ENCODE measurements around the gene PLA2G10.
"Not testable (repeated sequence)": the region's sequence is repeated elsewhere in the genome, so short reads cannot be mapped to it uniquely, and the experiment has no call there.

PLA2G10 gene

DNA sequence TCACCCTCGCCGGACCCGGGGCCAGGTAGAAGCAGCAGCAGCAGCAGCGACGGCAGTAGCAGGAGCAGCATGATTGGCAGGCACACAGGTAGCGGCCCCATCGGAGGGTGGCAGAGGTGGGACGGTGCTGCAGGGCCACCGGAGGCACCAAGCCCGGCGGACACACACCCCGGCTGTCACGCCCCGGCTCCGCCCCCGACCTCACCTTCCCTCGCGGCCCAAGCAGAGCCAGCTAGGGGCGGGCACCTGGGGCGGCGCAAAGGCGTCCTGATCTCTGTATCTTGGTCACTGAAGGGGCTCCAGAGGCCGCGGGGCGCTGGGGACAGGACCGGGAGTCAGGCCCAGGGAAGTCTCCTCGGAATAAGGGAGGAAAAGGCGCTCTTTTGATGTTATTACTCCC, at the start of gene PLA2G10:
TSS of gene PLA2G10 (minus strand) at position 180 of the 400 bp plus-strand sequence. CDS start at position 101, 79 bp downstream.
- DNase-seq (ENCODE audit: low read depth) = not testable (repeated sequence)

DNA sequence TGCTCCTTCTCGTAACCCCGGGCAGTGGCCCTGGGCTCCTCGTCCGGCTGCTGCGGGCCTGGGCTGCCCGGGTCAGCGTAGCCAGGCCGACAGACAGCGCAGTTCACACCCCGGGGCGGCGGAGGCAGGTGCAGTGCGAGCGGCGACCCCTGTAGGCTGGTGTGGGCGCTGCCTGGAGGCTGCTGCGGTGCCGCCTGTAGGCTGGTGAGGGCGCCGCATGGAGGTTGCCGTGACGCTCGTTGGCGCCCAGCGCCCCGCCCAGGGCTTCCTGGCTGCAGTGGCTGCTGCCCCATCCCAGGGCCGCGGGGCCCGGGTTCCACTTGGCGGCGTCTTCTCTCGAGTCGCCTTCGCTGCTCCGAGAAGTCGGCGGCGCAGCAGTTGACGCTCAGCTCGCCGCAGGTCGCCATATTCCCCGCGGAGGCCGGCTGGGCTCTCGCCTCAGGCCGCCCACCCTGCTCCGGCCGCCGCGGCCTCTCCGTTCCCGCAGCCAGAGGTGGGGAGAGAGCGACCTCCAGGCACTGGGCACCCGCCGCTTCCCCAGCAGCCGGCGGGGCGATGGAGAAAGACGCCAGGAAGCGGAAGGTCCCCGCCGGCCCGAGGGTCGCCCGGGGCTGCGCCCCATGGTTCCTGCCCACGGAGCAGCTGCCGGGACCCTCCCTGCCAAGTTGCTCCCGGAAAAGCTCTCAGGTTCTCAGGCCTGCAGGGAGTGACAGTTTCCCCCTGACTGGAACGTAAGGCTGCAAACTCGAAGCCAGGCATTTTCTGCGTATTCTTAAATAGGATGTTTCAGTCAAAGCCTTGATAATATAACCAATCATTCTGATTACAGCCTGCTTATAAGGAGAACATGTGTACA, 48.4 kb upstream of the PLA2G10 start, which contains the start of gene NPIPA2:
TSS of gene NPIPA2 (plus strand) at position 261 of the 856 bp plus-strand sequence. CDS start 5,533 bp downstream, outside the sequence.
- DNase-seq (ENCODE audit: low read depth) = not testable (repeated sequence)

DNA sequence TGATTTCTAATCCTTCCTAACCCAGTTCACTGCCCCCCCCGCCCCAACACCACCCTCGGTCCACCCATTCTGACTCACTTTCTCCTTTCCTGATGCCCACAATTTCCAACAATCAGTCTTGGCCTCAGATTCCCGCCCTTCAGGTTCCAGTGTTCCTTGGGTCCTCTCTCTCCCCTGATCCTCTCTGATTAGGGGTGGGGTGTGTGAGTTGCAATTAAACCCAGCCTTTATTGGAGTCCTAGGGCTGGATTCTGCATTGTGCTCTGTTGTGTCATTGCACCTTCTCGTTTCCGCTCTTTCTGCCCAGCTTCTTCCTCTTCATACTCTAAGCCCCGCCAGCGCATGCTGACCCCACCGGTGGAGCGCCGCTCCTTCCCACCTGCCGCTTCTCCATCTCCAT, 47.7 kb upstream of the PLA2G10 start:
- not testable (repeated sequence) for DNase-seq (ENCODE audit: low read depth)

- DNase-seq (ENCODE audit: low read depth) = not testable (repeated sequence)
Observed at GRCh38 chr16:14740832-14741385, 46.8 kb upstream of the PLA2G10 start.

- not testable (repeated sequence) for DNase-seq (ENCODE audit: low read depth)
Observed at GRCh38 chr16:14733233-14733632, 39.1 kb upstream of the PLA2G10 start.

DNA sequence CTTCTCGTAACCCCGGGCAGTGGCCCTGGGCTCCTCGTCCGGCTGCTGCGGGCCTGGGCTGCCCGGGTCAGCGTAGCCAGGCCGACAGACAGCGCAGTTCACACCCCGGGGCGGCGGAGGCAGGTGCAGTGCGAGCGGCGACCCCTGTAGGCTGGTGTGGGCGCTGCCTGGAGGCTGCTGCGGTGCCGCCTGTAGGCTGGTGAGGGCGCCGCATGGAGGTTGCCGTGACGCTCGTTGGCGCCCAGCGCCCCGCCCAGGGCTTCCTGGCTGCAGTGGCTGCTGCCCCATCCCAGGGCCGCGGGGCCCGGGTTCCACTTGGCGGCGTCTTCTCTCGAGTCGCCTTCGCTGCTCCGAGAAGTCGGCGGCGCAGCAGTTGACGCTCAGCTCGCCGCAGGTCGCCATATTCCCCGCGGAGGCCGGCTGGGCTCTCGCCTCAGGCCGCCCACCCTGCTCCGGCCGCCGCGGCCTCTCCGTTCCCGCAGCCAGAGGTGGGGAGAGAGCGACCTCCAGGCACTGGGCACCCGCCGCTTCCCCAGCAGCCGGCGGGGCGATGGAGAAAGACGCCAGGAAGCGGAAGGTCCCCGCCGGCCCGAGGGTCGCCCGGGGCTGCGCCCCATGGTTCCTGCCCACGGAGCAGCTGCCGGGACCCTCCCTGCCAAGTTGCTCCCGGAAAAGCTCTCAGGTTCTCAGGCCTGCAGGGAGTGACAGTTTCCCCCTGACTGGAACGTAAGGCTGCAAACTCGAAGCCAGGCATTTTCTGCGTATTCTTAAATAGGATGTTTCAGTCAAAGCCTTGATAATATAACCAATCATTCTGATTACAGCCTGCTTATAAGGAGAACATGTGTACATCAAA, 9.3 kb upstream of the PLA2G10 start, which contains the start of gene NPIPA3:
TSS of gene NPIPA3 (plus strand) at position 256 of the 856 bp plus-strand sequence. CDS start 5,533 bp downstream, outside the sequence.
- DNase-seq (ENCODE audit: low read depth) = not testable (repeated sequence)

DNA sequence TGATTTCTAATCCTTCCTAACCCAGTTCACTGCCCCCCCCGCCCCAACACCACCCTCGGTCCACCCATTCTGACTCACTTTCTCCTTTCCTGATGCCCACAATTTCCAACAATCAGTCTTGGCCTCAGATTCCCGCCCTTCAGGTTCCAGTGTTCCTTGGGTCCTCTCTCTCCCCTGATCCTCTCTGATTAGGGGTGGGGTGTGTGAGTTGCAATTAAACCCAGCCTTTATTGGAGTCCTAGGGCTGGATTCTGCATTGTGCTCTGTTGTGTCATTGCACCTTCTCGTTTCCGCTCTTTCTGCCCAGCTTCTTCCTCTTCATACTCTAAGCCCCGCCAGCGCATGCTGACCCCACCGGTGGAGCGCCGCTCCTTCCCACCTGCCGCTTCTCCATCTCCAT, 8.6 kb upstream of the PLA2G10 start:
- DNase-seq (ENCODE audit: low read depth) = not testable (repeated sequence)

DNA sequence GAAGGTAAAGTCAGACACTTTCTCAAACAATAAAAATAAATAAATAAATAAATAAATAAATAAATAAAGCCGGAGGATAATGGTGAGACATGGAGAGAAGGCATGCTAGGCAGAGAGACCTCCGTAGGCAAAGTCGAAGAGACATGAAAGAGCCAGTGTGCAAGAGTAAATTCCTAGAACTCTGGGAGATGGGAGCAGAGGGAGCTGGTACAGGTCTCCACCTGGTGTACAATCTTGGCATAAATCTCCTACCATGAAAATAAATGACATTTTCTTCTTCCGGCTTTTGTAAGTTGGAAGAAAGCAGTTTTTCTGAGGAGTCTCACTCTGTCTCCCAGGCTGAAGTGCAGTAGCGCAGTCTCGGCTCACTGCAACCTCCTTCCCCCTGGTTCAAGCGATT, 7.8 kb upstream of the PLA2G10 start:
- not testable (repeated sequence) for DNase-seq (ENCODE audit: low read depth)

- not testable (repeated sequence) for DNase-seq (ENCODE audit: low read depth)
Observed at GRCh38 chr16:14685870-14686793, 8.0 kb downstream of the PLA2G10 start.

DNA sequence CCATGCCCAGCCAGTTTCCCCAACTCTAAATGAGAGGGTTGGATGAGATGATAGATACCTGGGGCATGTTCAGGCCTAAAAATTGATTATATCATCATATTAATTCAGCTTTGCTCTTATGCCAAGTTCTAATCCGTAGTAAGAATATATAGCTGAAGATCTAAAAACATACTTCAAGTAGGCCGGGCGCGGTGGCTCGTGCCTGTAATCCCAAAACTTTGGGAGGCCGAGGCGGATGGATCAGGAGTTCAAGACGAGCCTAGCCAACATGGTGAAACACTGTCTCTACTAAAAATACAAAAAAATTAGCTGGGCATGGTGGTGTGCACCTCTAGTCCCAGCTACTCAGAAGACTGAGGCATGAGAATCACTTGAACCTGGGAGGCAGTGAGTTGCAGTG, 12.0 kb downstream of the PLA2G10 start:
- no peak for DNase-seq (ENCODE audit: low read depth)

DNA sequence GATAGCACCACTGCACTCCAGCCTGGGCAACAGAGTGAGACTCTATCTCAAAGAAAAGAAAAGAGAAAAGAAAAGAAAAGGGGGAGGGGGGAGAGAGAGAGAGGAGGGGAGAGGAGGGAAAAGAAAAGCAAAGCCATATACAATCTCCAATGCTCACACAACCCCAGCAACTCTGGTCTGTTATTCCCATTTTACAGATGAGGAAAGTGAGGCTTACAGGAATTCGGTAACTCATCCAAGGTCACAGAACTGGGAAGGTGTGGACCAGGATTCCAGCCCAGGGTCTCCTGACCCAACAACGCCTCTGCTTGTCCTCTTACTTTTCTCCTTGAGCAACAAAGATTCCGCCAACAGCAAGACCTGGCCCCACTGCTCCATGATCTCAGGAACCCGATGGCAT, 13.0 kb downstream of the PLA2G10 start:
- no peak for DNase-seq (ENCODE audit: low read depth)

- not testable (repeated sequence) for DNase-seq (ENCODE audit: low read depth)
Observed at GRCh38 chr16:14680396-14680795, 13.7 kb downstream of the PLA2G10 start.

DNA sequence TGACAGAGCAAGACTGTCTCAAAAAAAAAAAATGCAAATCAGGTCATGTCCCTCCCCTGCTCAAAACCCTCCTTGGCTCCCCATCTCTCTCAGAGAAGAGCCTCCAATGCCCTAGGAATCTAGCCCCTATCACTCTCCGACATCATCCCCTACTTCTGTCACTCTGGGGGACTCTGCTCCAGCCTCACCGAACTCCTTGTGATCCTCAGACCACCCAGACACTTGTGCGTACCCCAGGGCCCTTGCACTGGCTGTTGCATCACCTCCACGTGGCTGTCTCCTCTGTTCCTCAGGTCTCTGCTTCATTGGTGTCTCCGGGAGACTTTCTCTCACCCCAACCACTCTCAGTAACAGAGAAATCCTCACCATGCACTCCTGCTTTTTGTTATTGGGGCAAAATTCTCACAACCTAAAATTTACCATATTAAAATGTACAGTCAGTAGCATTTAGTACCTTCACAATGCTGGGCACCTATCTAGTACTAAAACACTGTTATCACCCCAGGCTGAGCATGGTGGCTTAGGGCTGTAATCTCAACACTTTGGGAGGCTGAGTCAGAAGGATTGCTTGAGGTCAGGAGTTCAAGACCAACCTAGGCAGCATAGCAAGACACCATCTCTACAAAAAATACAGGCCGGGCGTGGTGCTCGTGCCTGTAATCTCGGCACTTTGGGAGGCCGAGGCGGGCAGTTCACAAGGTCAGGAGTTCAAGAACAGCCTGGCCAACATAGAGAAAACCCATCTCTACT, 15.2 kb downstream of the PLA2G10 start:
- no peak for DNase-seq (ENCODE audit: low read depth)

- DNase-seq (ENCODE audit: low read depth) = no peak
Observed at GRCh38 chr16:14677627-14678026, 16.5 kb downstream of the PLA2G10 start.

- no peak for DNase-seq (ENCODE audit: low read depth)
Observed at GRCh38 chr16:14676633-14677032, 17.5 kb downstream of the PLA2G10 start.

DNA sequence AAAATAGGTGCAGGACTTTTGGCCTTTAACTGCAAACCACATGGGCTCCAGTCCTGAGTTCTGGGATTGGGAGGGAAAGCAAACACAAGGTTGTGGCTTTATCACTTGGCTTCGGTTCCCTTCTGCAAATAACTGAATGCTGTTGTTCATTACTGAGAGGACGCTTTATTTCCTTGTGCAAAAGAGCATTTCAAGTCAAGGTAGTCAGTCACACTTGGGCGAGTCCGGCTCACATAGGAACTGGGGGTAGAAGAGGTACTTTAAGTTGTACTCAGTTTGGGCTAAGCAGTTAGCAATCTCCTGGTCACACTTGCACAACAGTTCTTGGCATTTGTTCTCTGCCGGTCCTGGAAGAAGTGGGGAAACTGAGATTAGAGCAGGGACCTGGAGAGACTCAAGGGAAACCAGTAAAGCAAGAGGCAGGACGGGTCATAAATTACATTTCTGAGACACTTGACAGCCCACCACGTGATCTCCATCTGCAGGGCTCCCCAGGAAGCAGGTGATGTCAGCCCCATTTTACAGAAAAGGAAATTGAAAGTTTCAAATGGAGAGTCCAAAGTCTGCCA, 21.6 kb downstream of the PLA2G10 start:
- no peak for DNase-seq (ENCODE audit: low read depth)

DNA sequence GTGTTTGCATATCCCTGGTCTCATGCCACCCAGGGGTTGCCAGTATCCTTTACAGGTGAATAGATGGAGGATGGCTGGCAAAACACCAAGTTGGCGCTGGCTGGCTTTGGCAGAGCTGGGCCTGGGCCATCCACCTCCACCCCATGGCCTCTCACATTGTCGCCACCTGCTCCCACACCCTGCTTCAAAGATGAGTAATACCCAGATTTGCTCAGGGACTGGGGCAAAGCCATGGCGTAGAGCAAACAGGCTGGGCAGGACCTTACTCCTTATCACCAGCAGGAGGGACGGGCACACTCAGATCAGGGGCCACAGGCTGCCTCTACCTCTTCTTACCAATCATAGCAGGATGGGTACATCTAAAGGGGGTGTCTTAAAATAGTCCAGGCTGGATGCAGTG, 24.3 kb downstream of the PLA2G10 start:
- no peak for DNase-seq (ENCODE audit: low read depth)

DNA sequence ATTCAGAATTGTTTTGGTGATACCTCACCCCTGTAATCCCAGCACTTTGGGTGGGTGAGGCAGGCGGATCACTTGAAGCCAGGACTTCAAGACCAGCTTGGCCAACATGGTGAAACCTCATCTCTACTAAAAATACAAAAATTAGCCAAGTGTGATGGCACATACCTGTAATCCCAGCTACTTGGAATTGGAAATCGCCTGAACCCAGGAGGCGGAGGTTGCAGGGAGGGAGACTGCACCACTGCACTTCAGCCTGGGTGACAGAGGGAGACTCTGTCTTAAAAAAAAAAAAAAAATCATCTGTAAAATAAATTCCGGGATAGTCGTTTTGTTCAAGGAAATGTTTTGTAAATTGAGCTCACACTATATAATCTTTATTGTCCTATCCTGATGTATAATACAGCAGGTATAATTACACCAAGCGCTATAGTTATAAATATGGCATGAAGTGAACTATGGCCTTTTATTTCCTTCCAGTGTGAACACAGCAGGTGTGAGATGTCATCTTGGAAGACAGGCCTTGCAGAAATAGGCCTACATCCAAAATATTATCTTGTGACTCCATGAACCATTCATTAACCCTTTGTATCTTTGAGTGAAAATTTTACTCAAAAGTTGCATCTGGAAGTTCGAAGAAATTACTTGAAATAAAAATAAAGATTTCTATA, 25.4 kb downstream of the PLA2G10 start:
- no peak for DNase-seq (ENCODE audit: low read depth)

Data from stimulated activated CD8-positive, alpha-beta memory T cell treated with anti-CD3 and anti-CD28 coated beads, Interleukin-15, amount 100 ng/mL, for 1 hour (primary cell).